GM19395 (cell line): Measurements from ENCODE around the gene ZNRF4.

Experiments used
- ATAC-seq: cut with Tn5 transposase; IDR thresholded peaks from one replicate; pipeline ENCODE4 v1.9.1; 2021; ENCODE audit warnings: mild to moderate bottlenecking, moderate library complexity; ENCODE audit not compliant: unreplicated experiment

ZNRF4 gene

DNA sequence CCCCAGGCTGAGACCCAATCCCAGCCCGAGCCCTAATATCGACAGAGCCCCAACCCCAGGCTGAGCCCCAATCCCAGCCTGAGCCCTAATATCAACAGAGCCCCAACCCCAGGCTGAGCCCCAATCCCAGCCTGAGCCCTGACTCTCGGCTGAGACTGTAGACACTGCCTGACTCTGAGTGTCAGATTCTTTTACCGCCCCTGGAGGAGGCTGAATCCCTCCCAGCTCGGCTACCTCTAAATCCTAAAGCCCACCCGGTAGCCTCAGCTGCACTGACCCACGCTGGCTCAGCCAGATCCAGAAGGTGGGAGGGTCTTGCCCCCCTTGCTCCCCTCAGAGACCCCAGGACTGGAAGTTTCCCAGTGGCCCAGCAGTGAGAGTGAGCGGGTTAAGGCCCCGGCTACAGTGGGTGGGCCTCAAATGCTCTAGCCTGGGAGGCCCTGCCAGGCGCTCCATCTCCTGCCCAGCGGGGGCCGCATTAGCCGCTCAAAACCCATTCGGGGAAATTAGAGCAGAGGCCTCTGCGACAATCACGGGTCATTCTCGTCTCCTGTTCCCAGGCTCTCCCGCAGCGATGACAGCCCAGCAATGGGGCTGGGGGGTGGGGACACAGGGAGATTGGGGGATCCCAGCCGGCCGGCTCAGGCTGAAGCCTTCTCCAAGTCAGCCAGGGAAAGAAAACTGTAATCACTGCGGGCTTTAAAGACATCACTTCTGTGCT, 43.8 kb downstream of the ZNRF4 start:
- no peak for ATAC-seq

DNA sequence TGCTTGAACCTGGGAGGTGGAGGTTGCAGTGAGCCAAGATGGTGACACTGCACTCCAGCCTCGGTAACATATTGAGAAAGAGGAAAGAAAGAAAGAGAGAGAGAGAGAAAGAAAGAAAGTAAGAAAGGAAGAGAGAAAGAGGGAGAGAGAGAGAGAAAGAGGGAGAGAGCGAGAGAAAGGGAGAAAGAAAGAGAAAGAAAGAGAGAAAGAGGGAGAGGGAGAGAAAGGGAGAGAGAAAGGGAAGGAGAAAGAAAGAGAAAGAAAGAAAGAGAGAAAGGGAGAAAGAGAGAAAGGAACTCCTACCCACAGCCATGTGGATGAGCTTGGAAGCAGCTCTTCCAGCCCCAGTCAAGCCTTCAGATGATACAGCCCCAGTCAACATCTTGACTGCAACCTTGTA, 46.7 kb downstream of the ZNRF4 start:
- ATAC-seq = no peak

DNA sequence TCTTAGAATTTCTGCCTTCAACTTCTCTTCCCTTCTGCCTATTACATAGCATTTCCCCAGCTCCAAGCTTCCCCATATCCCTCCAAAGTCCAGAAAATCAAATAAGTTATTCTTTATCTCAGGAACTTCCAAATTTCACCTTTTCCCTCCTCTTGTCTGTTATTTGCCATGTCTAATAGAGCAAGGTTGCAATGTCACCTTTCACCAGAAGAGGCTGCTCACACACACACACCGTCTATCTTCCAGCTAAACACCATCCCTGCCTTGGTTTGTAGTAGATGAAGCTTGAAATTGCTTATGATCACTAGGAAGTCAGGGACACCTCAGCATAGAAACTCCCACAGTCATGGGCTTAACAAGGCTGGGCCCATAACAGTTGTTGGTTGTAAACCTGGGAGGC, 48.4 kb downstream of the ZNRF4 start:
- ATAC-seq = no peak

DNA sequence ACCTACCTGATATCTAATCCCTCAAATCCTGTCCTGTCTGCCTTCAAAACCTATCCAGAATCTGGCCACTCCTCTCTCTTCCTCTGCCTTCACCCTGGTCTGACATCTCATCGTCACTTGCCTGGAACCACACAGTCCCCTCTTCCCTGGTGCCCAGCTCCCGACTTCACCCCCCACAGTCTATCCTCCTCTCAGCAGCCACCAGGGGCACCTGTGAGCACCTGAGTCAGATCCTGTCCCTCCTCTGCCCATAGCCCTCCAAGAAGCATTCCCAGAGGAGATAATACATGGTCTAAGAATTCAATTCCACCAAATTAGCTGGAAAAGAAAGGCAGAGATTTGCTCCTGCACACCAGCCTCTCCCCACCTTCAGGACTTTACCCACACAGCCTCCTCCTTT, 48.9 kb downstream of the ZNRF4 start:
- no peak for ATAC-seq
